GM19240 (cell line): ENCODE data around the gene PLBD2.
"Not testable (repeated sequence)": the region's sequence is repeated elsewhere in the genome, so short reads cannot be mapped to it uniquely, and the experiment has no call there.

ENCODE experiments used
- DNase-seq: peaks from one replicate; pipeline ENCODE4 v3.0.0; 2011; ENCODE audit warnings: low spot score; ENCODE audit not compliant: insufficient read length

Gene PLBD2

DNA sequence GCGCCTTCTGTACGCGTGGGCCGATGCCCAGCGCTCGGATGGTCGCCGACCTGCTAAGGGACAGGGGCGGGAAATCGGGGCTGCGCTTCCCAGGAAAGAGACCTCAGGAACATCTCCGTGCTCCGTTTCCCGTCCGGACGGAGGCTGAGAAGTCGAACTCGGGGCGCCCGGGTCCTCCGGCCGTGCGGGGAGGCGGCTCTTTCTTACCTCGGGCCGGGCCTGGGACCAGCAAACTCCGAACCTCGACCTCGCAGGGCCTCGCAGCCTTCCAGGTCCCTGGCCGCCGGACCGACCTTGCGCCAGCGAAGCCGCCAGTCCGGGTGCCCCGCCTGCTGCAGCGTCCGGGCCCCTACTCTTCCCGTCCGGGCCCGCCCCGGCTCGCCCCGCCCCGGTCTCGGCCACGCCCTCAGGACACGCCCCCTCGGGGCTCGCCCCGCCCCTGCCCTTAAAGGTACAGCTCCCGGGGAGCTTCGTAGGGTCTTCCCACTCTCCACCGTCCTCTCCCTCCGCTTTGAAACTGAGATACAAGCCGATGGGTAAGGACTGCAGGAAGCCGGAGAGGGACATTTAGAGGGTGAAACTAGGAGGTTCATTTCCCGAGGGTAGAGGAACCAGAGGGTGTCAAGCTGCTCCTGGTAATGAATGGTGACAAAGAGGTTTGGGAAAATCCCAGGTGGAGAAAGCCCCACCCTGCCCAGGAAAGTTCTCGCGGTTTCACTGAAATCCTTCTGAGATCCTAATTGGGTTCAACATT, 23.4 kb upstream of the PLBD2 start, which contains the start of gene SLC8B1:
SLC8B1 (minus strand) TSS at position 324 of the 754 bp plus-strand sequence. CDS start 2,231 bp downstream, outside the sequence.
- peak; percentile 87 for DNase-seq

DNA sequence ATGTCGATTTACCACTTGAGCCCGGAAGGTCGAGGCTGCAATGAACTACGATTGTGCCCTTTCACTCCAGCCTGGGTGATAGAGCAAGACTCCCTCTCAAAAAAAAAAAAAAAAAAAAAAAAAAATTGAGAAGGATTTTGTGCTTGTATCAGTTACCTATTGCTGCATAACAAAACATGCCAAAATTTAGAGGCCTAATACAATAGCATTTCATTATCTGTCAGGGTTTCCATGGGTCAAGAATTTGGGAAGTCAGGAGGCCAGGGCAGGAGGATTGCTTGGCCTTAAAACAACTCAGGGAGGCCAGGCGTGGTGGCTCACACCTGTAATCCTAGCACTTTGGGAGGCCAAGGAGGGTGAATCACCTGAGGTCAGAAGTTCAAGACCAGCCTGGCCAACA, 18.8 kb upstream of the PLBD2 start:
- no peak for DNase-seq

DNA sequence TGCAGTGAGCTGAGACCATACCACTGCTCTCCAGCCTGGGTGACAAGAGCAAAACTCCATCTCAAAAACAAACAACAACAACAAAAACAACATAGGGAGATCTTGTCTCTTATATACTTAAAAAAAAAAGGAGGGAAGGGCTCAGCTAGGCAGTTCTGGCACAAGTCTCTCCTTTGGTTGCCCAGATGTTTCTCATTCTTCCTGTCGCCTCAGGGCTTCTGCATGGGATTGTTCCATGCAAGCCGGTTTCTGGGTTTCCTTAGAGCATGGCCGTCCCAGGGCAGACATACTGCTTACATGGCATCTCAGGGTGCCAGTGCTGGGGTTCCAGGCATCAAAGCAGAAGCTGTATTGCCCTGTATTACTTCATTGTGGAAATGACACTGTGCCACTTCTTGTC, 18.3 kb upstream of the PLBD2 start:
- no peak for DNase-seq

DNA sequence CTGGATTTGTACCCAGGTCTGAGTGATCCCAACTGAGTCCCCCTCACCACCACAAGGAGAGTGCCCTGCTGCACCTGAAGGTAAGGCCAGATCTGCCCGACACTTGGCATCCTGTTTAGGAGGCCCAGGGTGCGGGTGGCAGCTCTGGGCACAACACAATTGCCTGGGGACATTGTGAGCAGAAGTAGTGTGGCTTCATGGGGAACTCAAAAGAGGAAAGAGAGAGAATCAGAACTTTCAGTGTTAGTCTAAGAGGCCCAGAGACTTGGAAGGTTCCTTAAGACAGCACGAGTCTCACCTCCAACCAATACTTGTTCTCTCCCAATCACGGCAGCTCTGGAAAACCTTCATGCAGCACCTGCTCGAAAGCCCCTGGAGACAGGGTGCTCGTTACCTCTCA, 16.9 kb upstream of the PLBD2 start:
- DNase-seq, result no peak

DNA sequence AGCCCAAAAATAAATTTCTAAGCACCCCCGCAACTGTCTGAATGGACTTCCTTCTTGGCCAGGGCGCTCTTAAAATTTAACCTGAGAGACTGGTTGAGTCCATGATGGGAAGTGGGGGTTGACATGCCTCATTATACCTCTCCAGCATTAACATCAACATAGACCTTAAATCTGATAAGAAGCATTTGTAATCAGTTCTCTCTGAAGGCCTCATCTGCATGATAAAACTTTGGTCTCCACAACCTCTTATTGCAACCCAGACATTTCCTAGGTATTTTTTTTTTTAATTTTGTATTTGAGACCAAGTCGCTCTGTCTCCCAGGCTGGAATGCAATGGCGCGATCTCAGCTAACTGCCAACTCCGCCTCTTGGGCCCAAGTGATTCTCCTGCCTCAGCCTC, 13.1 kb upstream of the PLBD2 start:
- no peak for DNase-seq

DNA sequence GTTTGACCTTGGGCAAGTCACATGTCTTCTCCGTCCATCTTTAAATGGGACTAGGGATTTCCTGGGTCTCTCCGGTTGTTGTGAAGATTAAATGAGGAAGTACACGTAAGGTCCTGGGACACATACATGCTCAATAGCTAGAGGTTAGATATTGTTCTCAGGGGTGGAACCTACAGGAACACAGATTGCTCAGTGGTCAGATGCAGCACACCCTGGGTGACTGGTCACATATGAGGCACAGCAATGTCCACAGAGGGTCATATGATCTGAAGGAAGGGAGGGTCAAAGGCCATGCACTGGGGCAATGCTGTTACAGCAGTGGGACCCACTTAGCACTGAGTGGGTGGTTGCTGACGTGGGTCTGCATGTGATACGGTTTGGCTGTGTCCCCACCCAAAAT, 12.0 kb upstream of the PLBD2 start:
- no peak for DNase-seq

DNA sequence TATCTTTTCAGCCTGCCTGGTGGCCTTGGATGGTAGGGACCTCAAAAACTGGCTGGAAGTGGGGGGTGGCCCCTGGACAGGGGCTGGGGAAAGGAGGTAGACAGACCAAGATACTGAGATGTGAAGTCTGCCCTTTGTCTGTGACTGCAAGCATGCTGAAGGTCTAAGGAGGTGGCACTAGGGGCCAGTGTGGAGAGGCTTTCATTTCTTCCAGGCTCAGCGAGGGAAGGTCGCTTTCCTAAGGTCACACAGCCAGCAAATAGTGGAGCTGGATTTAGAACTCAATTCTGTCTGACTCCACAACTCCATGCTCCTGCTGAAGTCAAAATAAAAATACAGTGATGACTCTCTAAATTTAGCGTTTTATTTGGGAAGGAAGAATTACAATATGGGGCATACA, 11.3 kb upstream of the PLBD2 start:
- DNase-seq, result no peak

DNA sequence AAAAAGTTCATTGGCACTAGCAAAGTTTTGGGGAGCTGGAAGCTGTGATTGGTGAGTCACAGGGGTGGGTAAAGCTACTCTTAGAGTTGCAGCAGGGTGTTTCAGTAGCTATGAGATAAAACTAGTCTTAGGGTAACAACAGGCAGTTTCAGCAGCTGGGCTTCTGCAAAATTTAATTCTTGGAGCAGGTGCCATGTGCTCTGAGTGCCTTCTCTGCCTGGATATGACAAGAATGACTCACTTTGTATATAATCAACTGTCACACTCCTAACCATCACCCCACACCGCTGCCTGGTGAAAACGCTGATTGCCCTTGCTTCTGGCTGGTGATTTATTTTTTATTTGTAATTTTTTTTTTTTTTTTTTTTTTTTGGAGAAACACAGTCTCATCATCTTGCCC, 10.5 kb upstream of the PLBD2 start:
- no peak for DNase-seq

DNA sequence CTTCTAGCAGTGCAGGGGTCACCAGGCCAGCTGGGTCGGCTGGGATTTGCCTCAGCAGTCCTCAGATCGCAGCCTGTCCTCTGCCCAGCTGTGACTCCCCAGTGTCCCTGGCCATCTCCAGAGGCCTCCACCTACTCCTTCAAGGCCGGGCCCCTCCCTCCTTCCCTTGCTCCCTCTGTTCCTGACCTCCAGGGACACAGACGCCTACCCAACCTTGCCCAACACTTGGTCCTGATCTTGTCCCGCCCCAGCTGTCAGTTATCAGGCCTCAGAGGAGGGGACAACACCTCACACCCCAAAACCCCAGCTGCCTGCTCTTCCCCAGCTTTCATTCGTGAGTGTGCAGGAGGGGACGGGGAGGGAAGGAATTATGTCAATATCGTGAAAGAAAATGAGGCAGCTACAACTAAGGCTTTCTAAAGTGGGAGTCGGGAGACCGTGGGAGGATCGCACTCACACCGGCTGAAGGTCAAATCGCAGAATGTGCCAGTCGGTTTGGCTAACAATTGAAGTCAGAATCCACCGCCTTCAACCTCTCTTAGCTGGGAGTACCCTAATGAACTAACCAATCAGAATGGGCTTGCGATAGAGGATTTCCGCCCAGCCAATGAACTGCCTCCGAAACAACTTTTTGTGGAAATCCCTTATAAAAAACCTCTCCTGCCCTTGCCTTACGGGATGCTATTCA, 9.4 kb upstream of the PLBD2 start:
- DNase-seq, result no peak

DNA sequence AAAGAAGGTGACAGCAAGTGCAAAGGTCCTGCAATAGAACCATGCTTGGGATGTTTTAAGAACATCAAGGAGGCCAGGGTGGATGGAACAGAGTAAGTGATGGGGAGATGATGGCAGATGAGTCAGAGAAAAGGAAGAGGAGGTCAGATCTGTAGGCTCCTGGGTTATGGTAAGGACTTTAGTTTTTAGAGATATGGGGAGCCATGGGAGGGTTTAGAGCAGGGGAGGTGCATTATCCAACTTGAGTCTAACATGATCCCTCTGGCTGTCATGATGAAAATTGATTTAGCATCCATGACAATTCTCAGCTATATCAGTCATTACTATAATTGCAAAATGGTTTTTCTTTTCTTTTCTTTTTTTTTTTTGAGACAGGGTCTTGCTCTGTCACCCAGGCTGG, 7.3 kb upstream of the PLBD2 start:
- no peak for DNase-seq

DNA sequence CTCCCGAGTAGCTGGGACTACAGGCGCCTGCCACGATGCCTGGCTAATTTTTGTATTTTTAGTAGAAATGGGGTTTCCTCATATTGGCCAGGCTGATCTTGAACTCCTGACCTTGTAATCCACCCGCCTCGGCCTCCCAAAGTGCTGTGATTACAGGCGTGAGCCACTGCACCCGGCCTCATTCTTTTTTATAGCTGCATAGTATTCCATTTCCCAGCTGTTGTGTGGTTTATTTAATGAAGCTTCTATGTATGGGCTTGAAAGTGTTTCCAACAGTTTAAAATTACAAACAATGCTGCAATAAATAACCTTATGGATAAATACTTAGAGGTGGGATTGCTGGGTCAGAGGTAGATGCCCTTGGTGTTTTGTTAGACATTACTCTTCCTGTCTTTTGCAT, 4.2 kb upstream of the PLBD2 start:
- DNase-seq, result not testable (repeated sequence)

DNA sequence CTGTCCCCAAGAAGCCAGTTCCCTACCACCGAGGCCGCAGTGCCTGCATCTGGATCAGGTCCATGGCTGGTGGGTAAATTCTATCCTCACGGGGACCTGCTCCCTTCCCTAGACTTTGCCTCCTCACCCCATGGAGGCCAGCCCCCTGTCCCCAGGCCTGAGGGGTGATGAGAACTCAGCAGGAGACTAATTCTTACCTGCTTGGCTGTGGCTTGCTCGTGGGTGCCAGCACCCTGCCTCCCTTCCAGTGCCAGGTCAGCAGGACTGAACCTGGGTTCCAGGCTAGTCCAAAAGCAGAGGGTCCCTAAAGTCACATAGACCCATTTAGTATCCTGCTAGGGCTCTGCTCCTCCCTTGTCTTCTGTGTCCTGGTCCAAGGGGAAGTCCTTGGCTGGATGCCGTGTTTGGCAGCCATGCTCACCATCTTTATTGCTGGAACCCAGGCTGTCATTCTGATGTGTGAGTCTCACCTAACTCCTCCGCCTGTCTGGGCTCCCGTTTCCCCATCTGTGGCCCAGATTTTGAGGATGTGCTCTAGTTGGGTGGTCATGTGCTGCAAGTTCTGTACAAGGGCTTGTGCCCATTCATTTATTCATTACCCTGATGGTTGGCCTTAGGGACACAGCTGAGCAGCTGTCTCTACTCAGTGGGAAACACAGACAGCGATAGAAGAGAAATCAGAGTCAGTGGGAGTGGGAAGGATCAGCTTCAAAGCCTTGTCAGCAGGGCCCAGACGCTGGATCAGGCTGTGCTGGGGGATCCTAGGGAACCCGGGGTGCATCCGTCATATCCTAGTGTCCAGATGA, 949 bp downstream of the PLBD2 start:
- DNase-seq, result no peak

DNA sequence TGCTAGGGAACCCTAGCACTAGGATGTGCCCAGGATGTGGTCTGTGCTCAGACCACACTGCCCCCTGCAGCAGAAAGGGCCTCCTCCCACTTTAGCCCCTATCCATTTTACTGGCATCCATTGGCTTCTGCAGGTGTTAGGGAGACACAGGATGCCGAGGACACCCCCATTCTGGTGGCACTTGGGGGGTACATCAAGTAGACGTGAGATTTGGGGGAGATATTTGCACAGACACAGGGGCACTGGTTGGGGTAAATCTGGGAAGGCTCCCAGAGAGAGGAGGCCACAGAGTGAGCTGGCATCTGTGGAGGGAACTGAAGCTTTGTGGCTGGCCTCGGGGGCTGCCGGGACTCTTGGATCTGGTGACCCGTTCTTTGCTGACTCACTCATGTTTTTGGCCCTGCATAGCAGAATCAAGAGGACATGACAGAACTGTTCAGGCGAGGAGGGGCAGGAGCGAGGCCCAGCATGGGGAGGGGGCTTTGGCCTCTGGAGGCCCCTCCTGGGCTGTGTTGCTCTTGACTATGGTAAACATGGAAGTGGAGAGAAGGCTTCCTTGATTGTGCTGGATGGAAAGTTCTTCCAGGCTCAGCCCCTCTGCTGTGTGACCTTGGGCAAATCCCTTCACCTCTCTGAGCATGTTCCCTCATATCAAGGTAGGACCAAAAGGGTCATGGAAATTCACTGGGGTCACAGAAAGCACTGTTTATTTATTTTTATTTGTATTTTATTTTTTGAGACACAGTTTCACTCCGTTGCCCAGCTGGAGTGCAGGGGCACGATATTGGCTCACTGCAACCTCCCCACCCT, 1.8 kb downstream of the PLBD2 start:
- DNase-seq, result no peak

DNA sequence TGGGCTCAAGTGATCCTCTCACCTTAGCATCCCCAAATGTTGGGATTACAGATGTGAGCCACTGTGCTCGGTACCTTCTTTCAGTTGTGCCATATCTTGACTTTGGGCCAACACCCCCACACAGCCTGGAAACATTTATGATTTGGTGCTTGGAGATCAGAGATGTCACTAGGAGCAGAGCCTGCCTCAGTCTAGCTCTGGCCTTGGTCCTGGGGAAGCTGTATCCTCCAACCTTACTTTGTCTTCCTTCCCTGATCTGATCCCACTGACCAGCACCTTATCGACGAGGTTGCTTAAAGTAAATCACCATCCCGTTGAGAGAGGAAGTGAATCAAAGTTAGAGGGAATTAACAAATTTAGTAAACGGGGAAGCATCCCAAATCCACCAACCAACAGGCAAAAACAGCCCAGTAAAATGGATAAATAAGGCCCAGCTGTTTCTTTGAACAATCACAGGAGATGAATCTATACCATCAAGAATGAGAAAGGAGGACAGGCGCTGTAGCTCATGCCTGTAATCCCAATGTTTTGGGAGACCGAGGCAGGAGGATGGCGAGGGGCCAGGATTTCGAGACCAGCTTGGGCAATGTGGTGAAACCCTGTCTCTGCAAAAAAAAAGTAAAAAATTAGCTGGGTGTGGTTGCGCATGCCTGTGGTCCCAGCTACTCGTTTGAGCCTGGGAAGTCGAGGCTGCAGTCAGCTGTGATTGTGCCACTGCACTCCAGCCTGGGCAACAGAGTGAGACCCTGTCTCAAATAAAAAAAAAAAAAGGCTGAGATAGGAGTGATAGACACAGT, 3.4 kb downstream of the PLBD2 start:
- DNase-seq, result no peak

DNA sequence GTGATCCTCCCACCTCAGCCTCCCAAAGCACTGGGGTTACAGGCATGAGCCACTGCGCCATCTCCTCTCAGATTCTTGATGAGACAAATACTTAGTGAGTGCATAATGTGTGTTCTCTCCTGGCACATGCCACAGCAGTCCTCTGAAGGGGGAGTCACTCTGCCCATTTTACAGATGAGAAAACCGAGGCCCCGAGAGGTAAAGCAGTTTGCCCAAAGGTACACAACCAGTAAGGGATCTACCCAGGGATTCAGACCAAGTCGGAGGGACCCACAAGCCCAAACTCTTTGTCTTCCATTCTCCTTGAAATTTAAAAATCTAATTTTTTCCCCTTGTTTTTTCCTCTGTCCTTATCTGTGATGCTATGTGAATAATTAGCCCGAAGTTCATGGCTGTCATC, 6.3 kb downstream of the PLBD2 start:
- DNase-seq, result no peak

DNA sequence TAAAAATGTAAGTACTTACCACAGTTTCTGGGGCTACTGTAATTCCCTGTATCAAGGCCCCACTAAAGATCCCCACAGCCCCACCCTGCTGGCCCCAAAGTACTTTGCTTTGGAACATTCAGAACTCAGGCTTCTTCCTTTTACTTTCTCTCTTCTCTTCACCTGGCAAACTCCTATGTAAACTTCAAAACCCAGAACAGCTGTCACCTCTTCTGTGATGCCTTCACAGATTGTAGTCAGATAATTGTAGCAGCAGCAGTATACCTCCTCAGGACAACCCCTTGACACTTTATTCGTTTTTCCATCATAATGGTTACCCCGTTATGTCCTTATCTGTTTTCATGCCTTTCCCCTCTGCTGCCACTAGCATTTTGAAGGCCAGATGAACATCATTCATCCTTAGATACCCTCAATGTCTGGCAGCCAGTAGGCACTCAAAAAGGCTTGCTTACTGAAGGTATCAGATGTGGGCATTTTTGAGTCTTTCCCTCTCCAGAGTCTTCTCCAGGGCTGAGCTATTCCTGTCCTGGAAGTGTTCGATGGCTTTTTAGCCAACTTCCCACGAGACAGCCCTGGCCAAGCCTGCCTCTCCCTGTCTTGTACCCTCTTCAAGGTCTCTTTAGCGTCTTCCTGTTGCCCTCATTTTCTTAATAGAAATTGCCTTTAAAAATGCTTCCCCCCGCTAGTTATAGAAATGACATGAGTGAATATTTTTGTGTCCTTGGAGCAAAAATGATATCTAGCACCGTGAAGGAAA, 7.4 kb downstream of the PLBD2 start:
- no peak for DNase-seq

DNA sequence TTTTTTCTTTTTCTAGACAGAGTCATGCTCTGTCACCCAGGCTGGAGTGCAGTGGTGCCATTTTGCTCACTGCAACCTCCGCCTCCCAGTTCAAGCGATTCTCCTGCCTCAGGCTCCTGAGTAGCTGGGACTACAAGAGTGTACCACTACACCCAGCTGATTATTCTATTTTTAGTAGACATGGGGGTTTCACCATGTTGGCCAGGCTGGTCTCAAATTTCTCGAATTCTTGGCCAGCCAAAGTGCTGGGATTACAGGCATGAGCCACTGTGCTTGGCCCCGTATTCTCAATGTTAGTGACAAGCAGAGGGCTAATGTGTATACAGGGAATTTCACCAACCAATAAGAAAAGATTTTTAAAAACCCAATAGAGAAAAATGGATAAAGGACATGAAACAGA, 8.4 kb downstream of the PLBD2 start:
- no peak for DNase-seq

DNA sequence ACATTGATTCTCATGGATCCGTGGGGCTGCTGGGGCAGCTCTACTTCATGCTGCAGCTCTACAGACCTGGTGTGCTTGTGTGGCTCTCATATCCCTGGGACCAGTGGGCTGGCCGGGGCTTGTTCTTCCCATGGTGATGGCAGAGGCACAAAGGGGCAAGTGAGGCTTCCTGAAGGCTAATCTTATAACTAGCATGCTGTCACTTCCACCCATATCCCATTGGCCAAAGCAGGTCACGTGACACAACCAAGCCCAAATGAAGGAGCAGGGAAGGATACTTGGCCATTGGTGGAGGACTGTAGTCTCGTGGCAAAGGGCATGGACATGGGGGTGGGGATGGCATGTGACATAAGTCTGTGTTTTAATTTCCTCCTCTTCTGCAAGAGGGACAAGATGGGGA, 9.9 kb downstream of the PLBD2 start:
- DNase-seq, result no peak

DNA sequence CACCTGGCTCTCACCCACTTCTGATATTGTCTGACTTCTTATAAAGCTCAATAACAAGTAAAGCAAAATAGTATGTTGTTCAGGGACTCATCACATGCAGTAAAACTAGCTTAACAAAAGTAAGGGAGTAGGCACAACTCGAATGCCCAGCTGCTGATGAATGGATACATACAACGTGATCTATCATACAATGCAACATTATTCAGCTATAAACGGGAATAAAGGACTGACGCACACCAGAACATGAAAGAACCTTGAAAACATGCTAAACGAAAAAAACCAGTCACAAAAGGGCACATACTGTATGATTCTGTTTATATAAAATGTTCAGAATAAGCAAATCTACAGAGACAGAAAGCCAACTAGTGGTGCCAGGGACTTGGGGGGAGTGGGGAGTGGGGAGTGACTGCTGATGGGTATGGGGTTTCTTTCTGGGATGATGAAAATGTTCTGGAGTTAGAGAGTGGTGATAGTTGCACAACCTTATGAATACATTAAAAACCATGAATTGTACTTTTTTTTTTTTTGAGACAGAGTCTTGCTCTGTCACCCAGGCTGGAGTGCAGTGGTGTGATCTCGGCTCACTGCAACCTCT, 11.1 kb downstream of the PLBD2 start:
- DNase-seq, result no peak
